Mesenchymal stem cell (in vitro differentiated cells and primary cell): ENCODE measurements around the gene GARIN5A.
A peak's percentile ranks its signal among the peaks of the same experiment; 100 is the strongest.

Source experiments
- DNase-seq: peaks from one replicate; pipeline ENCODE4 v3.0.0-alpha.2; 2013
- H2AFZ ChIP-seq: one replicate; pipeline ENCODE4 v1.6.1; 2013; ENCODE audit warnings: low read depth, mild to moderate bottlenecking, control low read depth, inconsistent platforms, low read length, moderate library complexity
- H2AK5ac ChIP-seq: 2 replicates; pipeline ENCODE4 v1.6.1; 2013; ENCODE audit warnings: low read length, moderate library complexity, mild to moderate bottlenecking, inconsistent platforms; ENCODE audit not compliant: severe bottlenecking
- H2BK120ac ChIP-seq: one replicate; pipeline ENCODE4 v1.6.1; 2013; ENCODE audit warnings: low read depth, mild to moderate bottlenecking, inconsistent platforms, low read length, moderate library complexity
- H2BK12ac ChIP-seq, 2 experiments: one replicate each; pipeline ENCODE4 v1.6.1; 2013; ENCODE audit warnings: inconsistent platforms in 2 of 2, low read length in 2 of 2, mild to moderate bottlenecking in 2 of 2, moderate library complexity in 2 of 2, control low read depth in 1 of 2
- H2BK15ac ChIP-seq: one replicate; pipeline ENCODE4 v1.6.1; 2013; ENCODE audit warnings: mild to moderate bottlenecking, low read depth, inconsistent platforms; ENCODE audit not compliant: poor library complexity, severe bottlenecking
- H2BK5ac ChIP-seq: 2 replicates; pipeline ENCODE4 v1.6.1; 2013; ENCODE audit warnings: low read depth, mild to moderate bottlenecking, low read length, control low read depth, inconsistent platforms; ENCODE audit not compliant: poor library complexity, severe bottlenecking
- H3K14ac ChIP-seq, 2 experiments: one replicate each; pipeline ENCODE4 v1.6.1; 2013; ENCODE audit warnings: inconsistent platforms in 2 of 2, low read length in 2 of 2, control low read depth in 1 of 2, mild to moderate bottlenecking in 1 of 2, moderate library complexity in 1 of 2
- H3K18ac ChIP-seq, 2 experiments: one replicate each; pipeline ENCODE4 v1.6.1; 2013; ENCODE audit warnings: inconsistent platforms in 2 of 2, low read length in 2 of 2, control low read depth in 1 of 2, low read depth in 1 of 2, mild to moderate bottlenecking in 1 of 2
- H3K23ac ChIP-seq, 2 experiments: one replicate each; pipeline ENCODE4 v1.6.1; 2013; ENCODE audit warnings: inconsistent platforms in 2 of 2, low read length in 2 of 2, mild to moderate bottlenecking in 2 of 2, moderate library complexity in 2 of 2, control low read depth in 1 of 2
- H3K27ac ChIP-seq: 2 replicates; pipeline ENCODE4 v1.5.1; 2013; ENCODE audit warnings: mild to moderate bottlenecking, moderate library complexity, low read length, control low read depth, inconsistent platforms; ENCODE audit not compliant: poor library complexity, severe bottlenecking
- H3K27me3 ChIP-seq, 2 experiments: 2 replicates each; pipeline versions ENCODE4 v1.6.1 to v1.7.0; 2013; ENCODE audit warnings: low read length in 2 of 2, mild to moderate bottlenecking in 2 of 2, moderate library complexity in 2 of 2, control low read depth in 1 of 2, inconsistent platforms in 1 of 2; ENCODE audit not compliant: control insufficient read depth in 1 of 2, insufficient read depth in 1 of 2
- H3K36me3 ChIP-seq, 2 experiments: 2 replicates each; pipeline versions ENCODE4 v1.6.1 to v1.7.0; 2013; ENCODE audit warnings: low read length in 2 of 2, control low read depth in 1 of 2, inconsistent platforms in 1 of 2, low read depth in 1 of 2, mild to moderate bottlenecking in 1 of 2; ENCODE audit not compliant: insufficient read depth in 2 of 2, control insufficient read depth in 1 of 2
- H3K4ac ChIP-seq, 2 experiments: one replicate each; pipeline ENCODE4 v1.6.1; 2013; ENCODE audit warnings: inconsistent platforms in 2 of 2, low read length in 2 of 2, mild to moderate bottlenecking in 2 of 2, moderate library complexity in 2 of 2, control low read depth in 1 of 2, low read depth in 1 of 2
- H3K4me1 ChIP-seq: 2 replicates; pipeline ENCODE4 v1.6.1; 2013; ENCODE audit warnings: low read depth, low read length, control low read depth; ENCODE audit not compliant: control insufficient read depth, insufficient read depth
- H3K4me2 ChIP-seq: 2 replicates; pipeline ENCODE4 v1.6.1; 2013; ENCODE audit warnings: low read length, mild to moderate bottlenecking, inconsistent platforms; ENCODE audit not compliant: poor library complexity, severe bottlenecking
- H3K4me3 ChIP-seq, 2 experiments: 2 replicates each; pipeline versions ENCODE4 v1.5.1 to v1.7.0; 2013; ENCODE audit warnings: low read length in 2 of 2, mild to moderate bottlenecking in 2 of 2, control low read depth in 1 of 2, low read depth in 1 of 2; ENCODE audit not compliant: insufficient read depth in 1 of 2
- H3K79me1 ChIP-seq: replicated peaks from 2 replicates; pipeline ENCODE4 v1.6.1; 2013; ENCODE audit warnings: mild to moderate bottlenecking, control low read depth, low read length, inconsistent platforms; ENCODE audit not compliant: poor library complexity, severe bottlenecking
- H3K9ac ChIP-seq: 2 replicates; pipeline ENCODE4 v1.7.0; 2013; ENCODE audit warnings: mild to moderate bottlenecking, low read length, moderate library complexity
- H3K9me3 ChIP-seq: 2 replicates; pipeline ENCODE4 v1.7.0; 2013; ENCODE audit warnings: mild to moderate bottlenecking, low read length; ENCODE audit not compliant: control insufficient read depth
- H4K8ac ChIP-seq: one replicate; pipeline ENCODE4 v1.6.1; 2013; ENCODE audit warnings: inconsistent platforms, mild to moderate bottlenecking, low read length, moderate library complexity
- H4K91ac ChIP-seq: one replicate; pipeline ENCODE4 v1.6.1; 2013; ENCODE audit warnings: mild to moderate bottlenecking, low read length, inconsistent platforms
- WGBS: methylation state at CpG from one replicate; pipeline ENCODE4 v1.1.7; 2013; ENCODE audit warnings: mixed read lengths; 5-methylcytosine and 5-hydroxymethylcytosine counted together

The GARIN5A gene

GRCh38 chr19:50512112-50512998 lies 35.7 kb upstream of the GARIN5A start:
- Histone ChIP-seq H3K4me1 (peaks cover 22% of the 10 kb centered on the region), H2BK120ac (no peak overlapping the region), H3K9ac (peak overlapping the region; percentile 98), H3K36me3 (peaks cover 0 to 1% of the 10 kb centered on the region in 2 experiments), H2BK15ac (no peak overlapping the region), H3K79me1 (peaks cover 10% of the 10 kb centered on the region), H3K4ac (no peak overlapping the region), H3K4me2 (no peak overlapping the region), H2BK12ac (no peak overlapping the region), H2AFZ (no peak overlapping the region), H4K91ac (no peak overlapping the region), H2BK5ac (no peak overlapping the region), H3K18ac (no peak overlapping the region), H3K23ac (no peak overlapping the region), H4K8ac (peak overlapping the region; percentile 16), H3K4me3 (peak overlapping the region in 1 of 2 experiments; percentile 99), H3K27me3 (peaks cover 0 to 9% of the 10 kb centered on the region in 2 experiments), H2AK5ac (no peak overlapping the region), H3K9me3 (no peaks in the 10 kb centered on the region), H3K27ac (no peak overlapping the region), H3K14ac (no peak overlapping the region)
- no peak for DNase-seq
- 95% methylated on average over 36 of the region's 36 CpGs for WGBS

DNA sequence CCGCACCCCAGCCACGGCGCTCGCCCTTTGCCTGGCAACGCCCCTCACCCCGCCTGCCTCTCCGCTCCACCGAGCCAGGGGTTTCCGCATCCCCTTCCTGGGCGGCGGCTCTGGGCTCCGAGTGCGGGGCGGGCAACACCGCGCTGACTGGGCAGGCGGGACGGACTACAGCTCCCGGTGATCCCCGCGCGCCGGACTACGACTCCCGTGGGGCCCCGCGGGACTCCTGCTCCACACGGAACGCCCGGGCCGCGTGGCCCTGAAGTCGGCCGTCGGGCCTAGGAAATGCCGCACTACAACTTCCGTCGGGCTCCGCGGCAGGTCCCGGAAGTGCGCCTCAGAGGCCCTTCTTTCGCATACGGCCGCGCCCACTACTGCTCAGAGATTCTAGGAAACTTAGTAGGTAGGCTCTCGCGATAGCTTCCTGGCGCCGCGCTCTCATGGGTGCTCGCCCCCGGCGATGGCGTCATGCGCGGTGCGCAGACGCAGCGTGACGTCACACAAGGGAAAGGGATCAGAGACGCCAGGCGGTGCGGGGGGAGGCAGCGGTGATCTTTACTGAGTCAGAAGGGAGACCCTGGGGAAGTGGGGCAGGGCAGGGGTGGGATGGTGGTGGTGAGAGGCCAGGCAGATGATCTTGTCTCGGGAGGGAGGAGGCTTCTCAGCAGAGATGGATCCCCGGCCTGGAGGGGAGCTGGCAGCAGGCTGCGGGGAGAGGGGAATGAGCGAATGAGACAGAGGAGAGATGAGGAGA lies 34.6 kb upstream of the GARIN5A start, which contains the start of gene JOSD2:
Gene JOSD2, minus strand, starts transcription at position 123 of the 754 bp plus-strand sequence. CDS start 760 bp downstream, outside the sequence.
- H4K91ac ChIP-seq: peak within 1 kb of the TSS; percentile 65
- peak within 1 kb of the TSS in 1 of 2 experiments; percentile 17 for H2BK12ac ChIP-seq
- DNase-seq: peak; percentile 99
- H3K4me3 ChIP-seq: peak within 1 kb of the TSS; percentile 70 to 99
- no peaks in the 10 kb centered on the region for H3K9me3 ChIP-seq
- H3K14ac ChIP-seq: peak within 1 kb of the TSS in 1 of 2 experiments; percentile 37
- H3K79me1 ChIP-seq: peaks cover 10% of the 10 kb centered on the region
- no peak within 1 kb of the TSS for H2BK5ac ChIP-seq
- H3K9ac ChIP-seq: peak within 1 kb of the TSS; percentile 98
- peak within 1 kb of the TSS; percentile 8 for H2AFZ ChIP-seq
- peak within 1 kb of the TSS; percentile 82 for H2BK15ac ChIP-seq
- peaks cover 0 to 11% of the 10 kb centered on the region in 2 experiments for H3K36me3 ChIP-seq
- peak within 1 kb of the TSS; percentile 33 for H2AK5ac ChIP-seq
- 3% methylated on average over 69 of the region's 69 CpGs for WGBS
- no peak within 1 kb of the TSS for H3K27ac ChIP-seq
- H3K4me1 ChIP-seq: peaks cover 22% of the 10 kb centered on the region
- H4K8ac ChIP-seq: peak within 1 kb of the TSS; percentile 99
- peak within 1 kb of the TSS; percentile 90 to 91 for H3K4ac ChIP-seq
- H3K18ac ChIP-seq: peak within 1 kb of the TSS; percentile 81 to 87
- peak within 1 kb of the TSS; percentile 50 for H2BK120ac ChIP-seq
- peaks cover 0 to 9% of the 10 kb centered on the region in 2 experiments for H3K27me3 ChIP-seq
- peak within 1 kb of the TSS; percentile 62 for H3K4me2 ChIP-seq
- H3K23ac ChIP-seq: no peak within 1 kb of the TSS

DNA sequence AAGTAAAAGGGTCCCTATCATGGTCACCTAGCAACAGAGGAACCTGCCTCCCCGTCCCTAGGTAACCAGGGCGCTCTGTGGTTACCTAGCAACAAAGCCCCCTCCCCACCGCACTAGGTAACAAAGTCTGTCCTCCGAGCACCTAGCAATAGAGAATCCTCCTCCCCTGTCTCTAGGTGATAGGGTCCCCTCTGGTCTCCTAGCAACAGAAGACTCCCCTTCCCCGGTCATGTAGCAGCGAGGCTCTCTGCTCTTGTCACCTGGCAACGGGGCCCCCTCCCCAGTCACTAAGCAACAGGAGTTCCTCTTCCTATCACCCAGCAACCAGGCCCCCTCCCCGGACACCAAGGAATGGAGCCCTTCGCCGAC lies 34.0 kb upstream of the GARIN5A start:
- H3K4ac ChIP-seq: peak overlapping the region; percentile 48 to 91
- peak overlapping the region; percentile 41 for H4K8ac ChIP-seq
- H2BK12ac ChIP-seq: no peak overlapping the region
- no peak for DNase-seq
- H2BK5ac ChIP-seq: no peak overlapping the region
- H2AK5ac ChIP-seq: peak overlapping the region; percentile 33
- H2BK120ac ChIP-seq: peak overlapping the region; percentile 27
- H3K4me3 ChIP-seq: peak overlapping the region; percentile 70 to 99
- 7% methylated on average over 10 of the region's 10 CpGs for WGBS
- peak overlapping the region in 1 of 2 experiments; percentile 37 for H3K14ac ChIP-seq
- peak overlapping the region; percentile 8 for H2AFZ ChIP-seq
- H3K18ac ChIP-seq: peak overlapping the region; percentile 52 to 81
- H3K4me1 ChIP-seq: peaks cover 22% of the 10 kb centered on the region
- no peak overlapping the region for H3K27ac ChIP-seq
- H3K23ac ChIP-seq: no peak overlapping the region
- peak overlapping the region; percentile 54 for H4K91ac ChIP-seq
- H2BK15ac ChIP-seq: no peak overlapping the region
- H3K36me3 ChIP-seq: peaks cover 0 to 16% of the 10 kb centered on the region in 2 experiments
- H3K9me3 ChIP-seq: no peaks in the 10 kb centered on the region
- H3K9ac ChIP-seq: peak overlapping the region; percentile 98
- H3K27me3 ChIP-seq: peaks cover 0 to 9% of the 10 kb centered on the region in 2 experiments
- H3K79me1 ChIP-seq: peaks cover 10% of the 10 kb centered on the region
- peak overlapping the region; percentile 62 for H3K4me2 ChIP-seq
